ENCODE measurements around the gene CARMIL3.
A peak's percentile ranks its signal among the peaks of the same experiment; 100 is the strongest.

The CARMIL3 gene

GRCh38 chr14:24062216-24062980, 10.6 kb downstream of the CARMIL3 start:
- no peak for DNase-seq

GRCh38 chr14:24063263-24063836, 11.5 kb downstream of the CARMIL3 start:
- DNase-seq: no peak

GRCh38 chr14:24064091-24064795, 12.4 kb downstream of the CARMIL3 start:
- DNase-seq: no peak

GRCh38 chr14:24064856-24065255, 13.0 kb downstream of the CARMIL3 start:
- no peak for DNase-seq

GRCh38 chr14:24065408-24065807, 13.6 kb downstream of the CARMIL3 start:
- no peak for DNase-seq

GRCh38 chr14:24066496-24067132, 14.8 kb downstream of the CARMIL3 start:
- no peak for DNase-seq

- DNase-seq: no peak
These were observed 15.6 kb downstream of the CARMIL3 start for GRCh38 chr14:24067133-24068082.

- DNase-seq: no peak
These were observed 17.1 kb downstream of the CARMIL3 start for GRCh38 chr14:24068711-24069410.

- DNase-seq: no peak
These were observed 17.6 kb downstream of the CARMIL3 start for GRCh38 chr14:24069411-24069735.

GRCh38 chr14:24070285-24071143, 18.7 kb downstream of the CARMIL3 start:
- no peak for DNase-seq

GRCh38 chr14:24071144-24071697, 19.4 kb downstream of the CARMIL3 start, which contains the start of gene CPNE6:
Gene CPNE6 (plus strand): TSS chr14:24071562. CDS start chr14:24072937, 1,375 bp downstream.
- DNase-seq: peak; percentile 74

- DNase-seq: no peak
These were observed 20.1 kb downstream of the CARMIL3 start for GRCh38 chr14:24071836-24072430.

GRCh38 chr14:24072436-24072835, 20.6 kb downstream of the CARMIL3 start:
- no peak for DNase-seq

- no peak for DNase-seq
These were observed 21.4 kb downstream of the CARMIL3 start for GRCh38 chr14:24072881-24073877.

GRCh38 chr14:24074625-24075484, 23.0 kb downstream of the CARMIL3 start:
- DNase-seq: no peak

- DNase-seq: no peak
These were observed 23.9 kb downstream of the CARMIL3 start for GRCh38 chr14:24075485-24076301.

- no peak for DNase-seq
These were observed 24.4 kb downstream of the CARMIL3 start for GRCh38 chr14:24076302-24076601.
